ENCODE measurements around the gene IL11RA. TPM values are rescaled to one million over a fixed set of nuclear protein-coding genes. Genes with fewer than 3 reads are reported as not detected.

Gene IL11RA
- total and polyA plus RNA-seq, 7 experiments from 2014 or later, result 8.5 to 185 (median 137) TPM

DNA sequence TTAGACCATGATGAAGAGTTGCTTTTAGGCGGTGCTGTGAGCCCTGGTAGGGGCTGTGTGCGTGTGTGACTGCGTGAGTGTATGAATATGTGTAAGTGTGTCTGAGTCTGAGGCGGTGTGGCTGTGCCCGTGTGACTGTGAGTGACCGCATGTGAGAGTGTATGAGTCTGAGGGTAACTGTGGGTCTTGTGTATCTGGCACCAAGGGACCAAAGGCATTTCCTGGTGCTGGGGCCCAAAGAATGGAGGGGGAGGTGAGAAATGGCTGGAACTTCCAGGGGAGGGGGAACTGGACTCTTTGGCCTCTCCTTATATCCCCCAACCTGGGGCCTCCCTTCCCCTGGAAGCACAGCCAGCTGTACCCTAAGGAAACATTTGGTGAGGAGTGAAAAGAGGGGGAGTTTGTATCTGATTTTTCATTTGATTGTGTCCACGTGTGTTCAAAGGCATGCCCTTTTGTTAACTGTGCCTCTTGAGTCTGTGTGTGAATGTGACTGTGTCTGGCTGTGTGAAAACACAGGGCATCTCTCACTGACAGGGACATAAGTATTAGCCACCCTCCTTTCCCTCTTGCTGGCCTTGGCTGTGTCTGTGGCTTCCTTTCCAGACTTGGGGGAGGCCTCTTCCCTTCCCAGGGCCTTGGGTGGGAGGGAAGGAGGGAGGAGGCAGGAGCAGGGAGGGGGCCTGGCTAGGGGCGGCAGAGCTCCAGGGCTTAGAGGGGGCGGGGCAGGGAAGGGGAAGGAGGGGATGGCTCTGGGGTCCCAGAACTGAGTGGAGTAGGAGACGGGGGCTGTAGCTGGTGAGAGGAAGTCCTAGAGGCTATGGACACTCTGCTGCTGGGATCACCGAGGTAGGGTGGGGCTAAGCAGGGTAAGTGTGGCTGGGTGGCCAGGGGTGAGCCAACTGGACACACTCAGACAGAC is 1.4 kb downstream of the IL11RA start:
- CTCF ChIA-PET, result interaction anchor here (1.4 kb wide), 1 partner anchor 8 kb away, joined by 3 read pairs; no protein-coding TSS in a partner anchor

DNA sequence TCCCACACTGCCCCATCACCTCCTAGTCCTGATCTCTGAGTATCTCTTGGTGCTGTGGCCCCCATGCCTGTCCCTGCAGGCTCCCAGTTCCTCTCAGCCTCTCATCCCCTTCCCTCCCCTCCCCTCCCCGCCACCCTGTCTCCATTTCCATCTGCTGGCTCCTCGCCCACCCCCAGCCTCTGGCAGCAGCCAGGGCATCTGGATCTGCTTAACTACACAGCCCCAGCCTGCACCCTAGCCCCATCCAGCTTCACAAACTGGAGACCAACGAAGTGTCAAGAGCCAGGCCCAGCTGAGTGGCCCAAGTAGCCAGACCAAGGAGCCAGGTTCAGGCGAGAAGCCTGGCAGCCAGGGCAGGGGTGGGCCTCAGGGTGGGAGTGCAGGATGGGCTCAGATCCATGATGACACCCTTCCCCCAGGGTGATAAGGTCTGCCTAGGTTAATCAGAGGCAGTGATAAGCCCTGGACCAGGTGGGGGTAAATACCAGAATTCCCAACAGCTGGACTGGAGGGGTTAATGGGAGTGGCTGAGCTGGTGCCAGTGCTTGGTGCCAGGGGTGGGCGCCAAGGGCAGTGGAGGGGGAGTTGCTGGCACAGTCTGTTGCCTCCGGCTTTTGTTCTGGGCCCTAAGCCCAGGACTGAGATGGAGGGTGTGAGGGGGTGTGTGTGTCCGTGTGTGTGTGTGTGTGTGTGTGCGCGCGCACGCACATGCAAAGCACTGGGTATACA is 2.5 kb downstream of the IL11RA start:
- Mint-ChIP-seq H3K27ac (peak overlapping the region in 6 of 9 donors; percentile 10 to 57 (median 50)), H3K4me1 (peaks cover 19 to 38% (median 26%) of the 10 kb centered on the region in 7 donors), H3K27me3 (no peaks in the 10 kb centered on the region), H3K9me3 (no peaks in the 10 kb centered on the region), H3K36me3 (peaks cover under 1 to 15% (median 4%) of the 10 kb centered on the region in 5 donors), H3K4me3 (no peak overlapping the region)
- ChIA-PET POLR2A (interaction anchor here (1.3 to 1.9 kb wide), 2 partner anchors 8 to 417 kb away, joined by 3 to 7 read pairs; partner anchors contain the start of gene GALT), CTCF (no interaction called here)
- Histone ChIP-seq H3K27me3 (ENCODE audit: control insufficient read depth in 2 of 2, insufficient read depth in 2 of 2, low read length in 2 of 2) (no peaks in the 10 kb centered on the region), H3K4me3 (ENCODE audit: low read length) (no peak overlapping the region), H3K9me3 (ENCODE audit: control insufficient read depth in 2 of 3, low read length in 3 of 3) (no peaks in the 10 kb centered on the region), H3K27ac (ENCODE audit: low read depth, low read length) (no peak overlapping the region), H3K36me3 (ENCODE audit: control insufficient read depth in 2 of 3, insufficient read depth in 3 of 3, low read length in 3 of 3) (peaks cover 1 to 23% (median 4%) of the 10 kb centered on the region in 3 experiments), H3K4me1 (ENCODE audit: control insufficient read depth in 2 of 2, insufficient read depth in 2 of 2, low read length in 2 of 2) (peaks cover 0 to 13% of the 10 kb centered on the region in 2 donors)
- DNase-seq (no peak), ATAC-seq (no peak)
- intact Hi-C loops (cut with micrococcal nuclease), result no loop called here

More for the DNA sequence above, 1.4 kb downstream of the IL11RA start:
- Histone ChIP-seq H3K4me3 (ENCODE audit: low read length) (no peak overlapping the region), H3K27ac (ENCODE audit: low read depth, low read length) (no peak overlapping the region), H3K4me1 (ENCODE audit: control insufficient read depth in 2 of 2, insufficient read depth in 2 of 2, low read length in 2 of 2) (peaks cover 5 to 20% of the 10 kb centered on the region in 2 donors), H3K9me3 (ENCODE audit: control insufficient read depth in 2 of 3, low read length in 3 of 3) (no peaks in the 10 kb centered on the region), H3K36me3 (ENCODE audit: control insufficient read depth in 2 of 3, insufficient read depth in 3 of 3, low read length in 3 of 3) (peaks cover 12 to 34% (median 15%) of the 10 kb centered on the region in 3 experiments), H3K27me3 (ENCODE audit: control insufficient read depth in 2 of 2, insufficient read depth in 2 of 2, low read length in 2 of 2) (no peaks in the 10 kb centered on the region)
- peaks cover 25 to 47% (median 34%) of the 10 kb centered on the region in 7 donors for H3K4me1 Mint-ChIP-seq
- peak overlapping the region in 1 of 10 donors; percentile 50 for H3K4me3 Mint-ChIP-seq
- POLR2A ChIA-PET, result interaction anchor here (1.2 to 2.3 kb wide), 3 partner anchors 8 to 418 kb away, joined by 3 to 11 read pairs (median 5); partner anchors contain the start of gene SIGMAR1
- H3K27ac Mint-ChIP-seq, result peak overlapping the region in 7 of 9 donors; percentile 36 to 87 (median 73)
- peaks cover 6 to 19% (median 7%) of the 10 kb centered on the region in 5 donors for H3K36me3 Mint-ChIP-seq
- H3K27me3 Mint-ChIP-seq, result no peaks in the 10 kb centered on the region
- intact Hi-C loops (cut with micrococcal nuclease), result no loop called here
- no peaks in the 10 kb centered on the region for H3K9me3 Mint-ChIP-seq
- ATAC-seq (no peak), DNase-seq (no peak)

DNA sequence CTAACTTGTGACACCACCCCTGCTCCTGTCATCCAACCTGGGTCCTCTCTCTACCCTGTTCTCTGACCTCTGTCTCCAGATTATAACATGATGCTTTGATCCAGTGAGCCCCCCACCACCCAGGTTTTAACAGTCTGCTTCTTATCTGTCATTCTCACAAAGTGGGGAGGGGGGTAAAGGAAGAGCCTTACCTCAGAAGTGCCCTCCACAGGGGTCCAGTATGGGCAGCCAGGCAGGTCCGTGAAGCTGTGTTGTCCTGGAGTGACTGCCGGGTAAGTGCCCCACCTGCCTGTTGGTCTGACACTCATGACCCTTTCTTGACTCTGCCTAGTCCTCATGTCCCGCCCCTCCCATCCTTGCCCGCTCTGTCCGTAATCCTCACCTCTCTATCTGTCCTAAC is 3.4 kb downstream of the IL11RA start:
- intact Hi-C loops (cut with micrococcal nuclease), result no loop called here
- Mint-ChIP-seq H3K27ac (peak overlapping the region in 3 of 9 donors; percentile 1 to 47 (median 19)), H3K27me3 (no peaks in the 10 kb centered on the region), H3K36me3 (peaks cover 0 to 14% (median 4%) of the 10 kb centered on the region in 5 donors), H3K9me3 (no peaks in the 10 kb centered on the region), H3K4me1 (peaks cover 19 to 35% (median 25%) of the 10 kb centered on the region in 7 donors), H3K4me3 (no peak overlapping the region)
- peaks cover 0 to 13% of the 10 kb centered on the region in 2 donors for H3K4me1 ChIP-seq (ENCODE audit: control insufficient read depth in 2 of 2, insufficient read depth in 2 of 2, low read length in 2 of 2)
- H3K27ac ChIP-seq (ENCODE audit: low read depth, low read length), result no peak overlapping the region
- ChIA-PET CTCF (interaction anchor here (1.1 kb wide), 1 partner anchor 10 kb away, joined by 4 read pairs; no protein-coding TSS in a partner anchor), POLR2A (interaction anchor here (0.6 to 1.9 kb wide), 4 partner anchors 9 to 1010 kb away, joined by 3 to 7 read pairs (median 4); partner anchors contain the start of genes ARHGEF39 and GALT)
- DNase-seq (no peak), ATAC-seq (no peak)
- H3K27me3 ChIP-seq (ENCODE audit: control insufficient read depth in 2 of 2, insufficient read depth in 2 of 2, low read length in 2 of 2), result no peaks in the 10 kb centered on the region
- H3K4me3 ChIP-seq (ENCODE audit: low read length), result no peak overlapping the region
- H3K36me3 ChIP-seq (ENCODE audit: control insufficient read depth in 2 of 3, insufficient read depth in 3 of 3, low read length in 3 of 3), result peaks cover 0 to 23% (median 0%) of the 10 kb centered on the region in 3 experiments
- H3K9me3 ChIP-seq (ENCODE audit: control insufficient read depth in 2 of 3, low read length in 3 of 3), result no peaks in the 10 kb centered on the region

DNA sequence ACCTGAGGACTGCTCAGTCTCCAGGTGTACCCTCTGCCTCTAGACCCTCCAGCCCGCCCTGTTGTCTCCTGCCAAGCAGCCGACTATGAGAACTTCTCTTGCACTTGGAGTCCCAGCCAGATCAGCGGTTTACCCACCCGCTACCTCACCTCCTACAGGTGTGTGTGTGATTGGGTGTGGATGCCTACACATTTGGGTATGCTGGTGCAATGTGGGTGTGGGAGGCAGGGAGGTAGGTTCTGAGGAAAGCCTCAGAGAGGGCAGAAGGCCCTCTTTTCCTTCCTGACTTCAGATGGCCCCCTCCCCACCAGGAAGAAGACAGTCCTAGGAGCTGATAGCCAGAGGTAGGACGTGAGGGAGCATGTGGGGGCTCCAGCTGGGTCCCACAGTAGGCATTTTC is 5.0 kb downstream of the IL11RA start:
- Mint-ChIP-seq H3K4me3 (no peak overlapping the region), H3K27ac (no peak overlapping the region), H3K4me1 (peaks cover 18 to 40% (median 28%) of the 10 kb centered on the region in 7 donors), H3K36me3 (peaks cover 0 to 18% (median 12%) of the 10 kb centered on the region in 5 donors), H3K27me3 (no peaks in the 10 kb centered on the region), H3K9me3 (no peaks in the 10 kb centered on the region)
- peaks cover 0 to 12% (median 0%) of the 10 kb centered on the region in 3 experiments for H3K36me3 ChIP-seq (ENCODE audit: control insufficient read depth in 2 of 3, insufficient read depth in 3 of 3, low read length in 3 of 3)
- no peak for DNase-seq
- H3K4me3 ChIP-seq (ENCODE audit: low read length), result no peak overlapping the region
- no peaks in the 10 kb centered on the region for H3K9me3 ChIP-seq (ENCODE audit: control insufficient read depth in 2 of 3, low read length in 3 of 3)
- peaks cover 2 to 17% of the 10 kb centered on the region in 2 donors for H3K4me1 ChIP-seq (ENCODE audit: control insufficient read depth in 2 of 2, insufficient read depth in 2 of 2, low read length in 2 of 2)
- intact Hi-C loops (cut with micrococcal nuclease), result no loop called here
- ChIA-PET CTCF (interaction anchor here (1.2 to 4.0 kb wide), 2 partner anchors 10 to 12 kb away, joined by 3 to 11 read pairs; partner anchors contain the start of gene GALT), POLR2A (interaction anchor here (0.7 to 1.8 kb wide), 3 partner anchors 8 to 1093 kb away, joined by 3 to 8 read pairs (median 3); partner anchors contain the start of gene GALT)
- no peaks in the 10 kb centered on the region for H3K27me3 ChIP-seq (ENCODE audit: control insufficient read depth in 2 of 2, insufficient read depth in 2 of 2, low read length in 2 of 2)
- no peak overlapping the region for H3K27ac ChIP-seq (ENCODE audit: low read depth, low read length)
- no peak for ATAC-seq

DNA sequence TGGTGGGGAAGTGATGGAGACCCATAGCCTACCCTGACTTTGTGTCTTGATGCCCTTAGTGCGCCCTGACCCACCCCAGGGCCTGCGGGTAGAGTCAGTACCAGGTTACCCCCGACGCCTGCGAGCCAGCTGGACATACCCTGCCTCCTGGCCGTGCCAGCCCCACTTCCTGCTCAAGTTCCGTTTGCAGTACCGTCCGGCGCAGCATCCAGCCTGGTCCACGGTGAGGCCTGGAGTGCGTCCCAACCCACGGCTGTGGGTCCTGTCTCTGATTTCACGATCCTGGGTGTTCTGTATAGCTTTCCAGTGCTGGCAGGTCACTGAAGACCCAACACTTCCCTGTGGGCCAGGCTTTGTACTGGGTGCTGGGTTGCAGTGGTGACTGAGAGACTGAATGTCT is 6.5 kb downstream of the IL11RA start:
- no peak overlapping the region for H3K4me3 ChIP-seq (ENCODE audit: low read length)
- Mint-ChIP-seq H3K27ac (peak overlapping the region in 2 of 9 donors; percentile 54 to 65), H3K4me3 (no peak overlapping the region), H3K9me3 (no peaks in the 10 kb centered on the region), H3K27me3 (no peaks in the 10 kb centered on the region), H3K4me1 (peaks cover 20 to 40% (median 28%) of the 10 kb centered on the region in 7 donors), H3K36me3 (peaks cover 0 to 19% (median 12%) of the 10 kb centered on the region in 5 donors)
- peaks cover 0 to 12% (median 0%) of the 10 kb centered on the region in 3 experiments for H3K36me3 ChIP-seq (ENCODE audit: control insufficient read depth in 2 of 3, insufficient read depth in 3 of 3, low read length in 3 of 3)
- POLR2A ChIA-PET, result no interaction called here
- H3K9me3 ChIP-seq (ENCODE audit: control insufficient read depth in 2 of 3, low read length in 3 of 3), result no peaks in the 10 kb centered on the region
- CTCF ChIA-PET, result interaction anchor here (4.0 kb wide), 1 partner anchor 12 kb away, joined by 11 read pairs; the partner anchor contains the start of gene GALT
- intact Hi-C loops (cut with micrococcal nuclease), result no loop called here
- ATAC-seq, result no peak
- H3K27ac ChIP-seq (ENCODE audit: low read depth, low read length), result no peak overlapping the region
- no peaks in the 10 kb centered on the region for H3K27me3 ChIP-seq (ENCODE audit: control insufficient read depth in 2 of 2, insufficient read depth in 2 of 2, low read length in 2 of 2)
- H3K4me1 ChIP-seq (ENCODE audit: control insufficient read depth in 2 of 2, insufficient read depth in 2 of 2, low read length in 2 of 2), result peaks cover 17 to 18% of the 10 kb centered on the region in 2 donors
- no peak for DNase-seq
